Kidney capillary endothelial cell (primary cell): Measurements from ENCODE around the gene CYP2W1.
"Not testable (repeated sequence)": the region's sequence is repeated elsewhere in the genome, so short reads cannot be mapped to it uniquely, and the experiment has no call there.

ENCODE experiments used
- DNase-seq: peaks from one replicate; pipeline ENCODE4 v3.0.0-alpha.2; 2018; ENCODE audit warnings: low spot score

Gene CYP2W1

DNA sequence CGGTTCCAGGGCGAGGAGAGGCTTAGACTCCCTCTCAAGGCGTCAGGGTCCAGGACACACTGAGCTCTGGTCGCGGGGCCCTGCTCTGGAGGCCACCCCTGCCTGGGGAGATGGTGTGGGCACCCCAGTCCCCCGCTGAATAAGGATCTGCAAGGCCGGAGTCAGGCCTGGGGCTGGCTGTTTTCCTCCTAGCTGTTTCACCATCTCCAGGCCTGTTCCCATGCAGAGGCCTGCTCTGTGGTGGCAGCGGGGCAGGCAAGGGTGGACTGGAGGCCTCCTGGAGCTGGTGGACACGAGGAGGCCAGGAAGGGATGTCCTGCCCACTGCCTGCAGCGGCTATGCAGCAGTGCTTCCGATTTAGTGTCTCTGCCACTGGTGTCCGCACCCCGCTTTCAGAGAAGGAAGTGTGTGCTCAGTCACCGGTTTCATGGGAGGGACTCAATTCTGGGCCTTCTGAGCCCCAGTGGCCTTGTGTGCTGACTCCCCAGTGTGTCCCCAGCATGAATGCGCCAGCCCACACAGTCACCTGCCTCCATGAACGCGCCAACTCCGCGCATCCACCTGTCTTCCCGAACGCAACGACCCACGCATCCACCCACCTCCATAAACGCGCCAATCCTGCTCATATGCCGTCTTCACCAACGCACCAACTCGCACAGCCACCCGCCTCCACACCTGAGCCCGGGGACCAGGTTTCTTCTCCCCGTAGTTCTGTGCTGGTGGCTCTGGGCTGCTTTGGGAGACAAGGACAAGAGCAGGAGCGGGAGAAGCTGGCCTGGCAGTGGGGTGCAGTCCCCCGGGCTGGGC lies 46.9 kb downstream of the CYP2W1 start:
- DNase-seq: no peak

GRCh38 chr7:1030444-1031070 lies 47.6 kb downstream of the CYP2W1 start:
- DNase-seq: no peak

GRCh38 chr7:1031716-1032455 lies 48.9 kb downstream of the CYP2W1 start:
- DNase-seq: no peak

DNA sequence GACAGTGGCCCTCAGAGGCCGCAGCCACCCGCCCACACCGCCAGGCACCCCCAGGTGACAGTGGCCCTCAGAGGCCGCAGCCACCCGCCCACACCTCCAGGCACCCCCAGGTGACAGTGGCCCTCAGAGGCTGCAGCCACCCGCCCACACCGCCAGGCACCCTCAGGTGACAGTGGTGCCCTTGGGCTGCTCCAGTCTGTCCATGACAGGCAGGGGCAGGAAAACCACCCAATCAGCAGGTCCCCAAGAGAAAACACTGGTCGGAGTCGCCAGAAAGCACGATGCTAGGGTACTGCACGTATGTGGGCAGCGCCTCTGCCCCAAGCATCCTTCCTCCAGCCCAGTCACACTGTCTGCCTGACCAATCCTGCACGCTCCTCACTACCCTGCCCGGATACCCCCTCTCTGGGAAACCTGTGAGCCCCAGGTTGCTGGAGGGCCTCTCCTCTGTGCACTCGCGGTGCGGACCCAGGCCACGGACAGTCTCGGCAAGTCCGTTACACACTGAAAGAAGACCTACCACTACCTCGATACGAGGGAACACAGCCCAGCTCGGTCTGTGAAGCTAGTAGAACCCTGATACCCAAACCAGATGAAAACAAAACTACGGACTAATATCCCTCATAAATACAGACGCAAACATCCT lies 49.7 kb downstream of the CYP2W1 start:
- no peak for DNase-seq

DNA sequence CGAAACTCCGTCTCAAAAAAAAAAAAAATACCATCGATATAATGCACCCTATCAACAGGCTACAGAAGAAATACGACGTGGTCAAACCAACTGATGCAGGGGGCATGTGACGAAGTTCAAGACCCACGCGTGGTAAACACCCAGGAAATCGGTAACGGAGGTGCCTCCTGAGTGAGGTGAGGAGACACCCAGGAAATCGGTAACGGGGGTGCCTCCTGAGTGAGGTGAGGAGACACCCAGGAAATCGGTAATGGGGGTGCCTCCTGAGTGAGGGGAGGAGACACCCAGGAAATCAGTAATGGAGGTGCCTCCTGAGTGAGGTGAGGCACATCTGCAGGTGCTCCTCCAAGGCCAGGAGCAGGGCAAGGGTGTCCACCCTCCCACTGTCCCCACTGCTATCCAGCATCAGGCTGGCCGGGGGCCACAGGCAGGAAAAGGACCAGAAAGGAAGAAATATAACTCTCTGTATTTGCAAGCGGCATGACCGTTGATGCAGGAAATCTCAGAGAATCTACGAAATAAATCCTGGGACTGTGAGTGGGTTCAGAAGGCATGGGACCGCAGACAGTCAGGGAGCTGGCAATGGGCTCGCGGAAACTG lies 50.7 kb downstream of the CYP2W1 start:
- DNase-seq: no peak

GRCh38 chr7:1034769-1035168 lies 51.8 kb downstream of the CYP2W1 start:
- DNase-seq: not testable (repeated sequence)

GRCh38 chr7:1036164-1036928 lies 53.4 kb downstream of the CYP2W1 start:
- DNase-seq: not testable (repeated sequence)
